Measurements from ENCODE around the gene MGMT. TPM values are rescaled to one million over a fixed set of nuclear protein-coding genes. Genes with fewer than 3 reads are reported as not detected.

MGMT gene
- total and polyA plus RNA-seq, 9 donors, result 4.5 to 53.3 (median 25.4) TPM

- no peak overlapping the region for H3K27ac ChIP-seq
- H3K36me3 ChIP-seq, result no peaks in the 10 kb centered on the region
- intact Hi-C loops (cut with DNase I), result no loop called here
- no peaks in the 10 kb centered on the region for H3K27me3 ChIP-seq
- H3K4me1 ChIP-seq (ENCODE audit: insufficient read depth), result no peaks in the 10 kb centered on the region
- no peak overlapping the region for H3K4me3 ChIP-seq
- no peaks in the 10 kb centered on the region for H3K9me3 ChIP-seq
- no peak for DNase-seq
- WGBS, 3 donors, result 90 to 94% (median 90%) methylated on average over 21 of the region's 21 CpGs
- TF ChIP-seq POLR2A (IDR thresholded peaks at IDR 0.05) (no peak), EP300 (IDR thresholded peaks at IDR 0.05) (no peak), CTCF (IDR thresholded peaks at IDR 0.05) (no peak)
Measured at GRCh38 chr10:129759214-129760002, 292.4 kb downstream of the MGMT start.

DNA sequence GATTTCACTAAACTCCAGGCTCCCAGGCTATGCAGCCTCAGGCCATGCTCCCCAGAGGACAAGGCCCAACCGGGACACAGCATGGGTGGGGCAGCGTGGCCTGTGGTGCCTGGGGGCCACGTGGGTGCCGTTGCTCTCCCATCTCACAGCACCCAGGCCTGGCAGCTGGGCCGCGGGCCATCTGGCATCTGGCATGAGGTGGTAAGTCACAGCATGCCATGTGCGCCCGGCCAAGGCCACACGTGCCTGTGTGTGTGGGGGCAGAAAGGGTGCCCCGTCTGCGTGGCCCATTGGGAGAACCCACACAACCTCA lies 292.9 kb downstream of the MGMT start:
- H3K4me1 ChIP-seq (ENCODE audit: insufficient read depth), result no peaks in the 10 kb centered on the region
- no peaks in the 10 kb centered on the region for H3K9me3 ChIP-seq
- intact Hi-C loops (cut with DNase I), result no loop called here
- no peak overlapping the region for H3K4me3 ChIP-seq
- WGBS, 3 donors, result 94 to 95% (median 95%) methylated on average over 11 of the region's 11 CpGs
- no peak overlapping the region for H3K27ac ChIP-seq
- H3K27me3 ChIP-seq, result no peaks in the 10 kb centered on the region
- TF ChIP-seq CTCF (IDR thresholded peaks at IDR 0.05), result no peak
- DNase-seq, result no peak
- no peaks in the 10 kb centered on the region for H3K36me3 ChIP-seq

DNA sequence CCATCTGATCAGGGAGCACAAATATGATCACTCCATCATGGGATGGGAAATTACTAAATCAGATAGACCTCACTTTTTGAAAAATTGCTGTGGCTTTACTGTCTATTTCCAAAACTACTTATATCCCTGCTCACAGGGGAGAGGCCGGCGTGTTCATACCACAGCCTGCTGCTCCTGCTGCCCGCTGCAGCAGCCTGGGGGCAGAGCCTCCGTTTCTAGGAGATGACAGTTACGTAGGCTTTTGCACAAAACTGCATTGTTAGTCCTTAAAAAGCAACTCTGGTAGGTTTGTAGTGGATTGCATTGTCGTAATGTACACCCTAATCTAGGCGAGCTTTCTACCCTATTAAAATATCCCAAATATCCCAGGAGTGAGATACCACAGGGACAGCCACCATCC lies 293.4 kb downstream of the MGMT start:
- WGBS, 3 donors, result 95 to 96% (median 96%) methylated on average over 7 of the region's 7 CpGs
- no peak for DNase-seq
- TF ChIP-seq POLR2A (IDR thresholded peaks at IDR 0.05), result no peak
- TF ChIP-seq EP300 (IDR thresholded peaks at IDR 0.05), result no peak
- no peak for TF ChIP-seq CTCF (IDR thresholded peaks at IDR 0.05)
- Histone ChIP-seq H3K9me3 (no peaks in the 10 kb centered on the region), H3K27ac (no peak overlapping the region), H3K36me3 (no peaks in the 10 kb centered on the region), H3K27me3 (no peaks in the 10 kb centered on the region), H3K4me3 (no peak overlapping the region), H3K4me1 (ENCODE audit: insufficient read depth) (no peaks in the 10 kb centered on the region)
- intact Hi-C loops (cut with DNase I), result no loop called here

DNA sequence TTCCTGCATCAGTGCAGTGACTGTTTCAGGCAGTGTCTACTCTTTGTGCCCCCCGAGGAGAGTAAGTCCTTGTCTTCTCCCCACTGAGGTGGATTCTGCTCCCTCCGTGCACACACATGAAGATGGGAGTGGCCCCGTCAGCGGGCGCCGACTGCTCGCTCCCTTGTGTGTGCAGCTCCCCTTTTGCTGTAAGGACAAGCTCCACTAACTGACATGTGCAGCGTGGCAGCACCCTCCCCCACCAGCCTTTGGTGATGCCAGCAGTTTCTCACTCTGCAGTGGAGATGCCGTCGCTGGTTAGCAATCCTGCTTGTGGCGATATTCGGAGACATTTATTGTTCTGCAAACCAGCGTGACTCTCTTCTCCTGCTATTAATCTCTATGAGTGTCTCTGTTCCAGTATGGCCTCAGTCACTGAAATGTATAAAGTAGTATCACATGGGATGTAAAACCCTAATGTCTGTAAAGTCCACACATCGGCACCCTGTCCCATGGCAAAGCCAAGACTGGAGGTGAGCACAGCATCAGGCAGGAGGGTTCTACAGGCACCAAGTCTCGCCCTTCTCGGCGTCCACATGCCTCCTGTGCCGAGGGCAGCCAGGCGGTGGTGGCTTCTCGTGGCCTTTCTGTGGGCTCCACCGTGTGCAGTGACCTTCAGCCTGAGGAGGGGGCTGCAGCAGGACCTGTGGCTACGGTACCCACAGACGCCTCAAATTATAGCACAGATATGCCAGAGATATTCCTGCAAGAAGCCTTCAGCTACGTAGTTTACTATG lies 294.3 kb downstream of the MGMT start:
- Histone ChIP-seq H3K36me3 (no peaks in the 10 kb centered on the region), H3K27me3 (no peaks in the 10 kb centered on the region), H3K9me3 (no peaks in the 10 kb centered on the region), H3K4me3 (no peak overlapping the region), H3K4me1 (ENCODE audit: insufficient read depth) (no peaks in the 10 kb centered on the region), H3K27ac (no peak overlapping the region)
- intact Hi-C loops (cut with DNase I), result no loop called here
- 96% methylated on average over 24 of the region's 24 CpGs for WGBS, 3 donors
- TF ChIP-seq CTCF (IDR thresholded peaks at IDR 0.05) (no peak), EP300 (IDR thresholded peaks at IDR 0.05) (no peak), POLR2A (IDR thresholded peaks at IDR 0.05) (no peak)
- no peak for DNase-seq

All from ovary (tissue), 9 donors.